ENCODE results near the gene PCDHB10. TPM values are rescaled to one million over a fixed set of nuclear protein-coding genes. Genes with fewer than 3 reads are reported as not detected.
A peak's percentile ranks its signal among the peaks of the same experiment; 100 is the strongest.
"Not testable (repeated sequence)": the region's sequence is repeated elsewhere in the genome, so short reads cannot be mapped to it uniquely, and the experiment has no call there.

Gene PCDHB10
- polyA plus RNA-seq, 3 donors: not detected

DNA sequence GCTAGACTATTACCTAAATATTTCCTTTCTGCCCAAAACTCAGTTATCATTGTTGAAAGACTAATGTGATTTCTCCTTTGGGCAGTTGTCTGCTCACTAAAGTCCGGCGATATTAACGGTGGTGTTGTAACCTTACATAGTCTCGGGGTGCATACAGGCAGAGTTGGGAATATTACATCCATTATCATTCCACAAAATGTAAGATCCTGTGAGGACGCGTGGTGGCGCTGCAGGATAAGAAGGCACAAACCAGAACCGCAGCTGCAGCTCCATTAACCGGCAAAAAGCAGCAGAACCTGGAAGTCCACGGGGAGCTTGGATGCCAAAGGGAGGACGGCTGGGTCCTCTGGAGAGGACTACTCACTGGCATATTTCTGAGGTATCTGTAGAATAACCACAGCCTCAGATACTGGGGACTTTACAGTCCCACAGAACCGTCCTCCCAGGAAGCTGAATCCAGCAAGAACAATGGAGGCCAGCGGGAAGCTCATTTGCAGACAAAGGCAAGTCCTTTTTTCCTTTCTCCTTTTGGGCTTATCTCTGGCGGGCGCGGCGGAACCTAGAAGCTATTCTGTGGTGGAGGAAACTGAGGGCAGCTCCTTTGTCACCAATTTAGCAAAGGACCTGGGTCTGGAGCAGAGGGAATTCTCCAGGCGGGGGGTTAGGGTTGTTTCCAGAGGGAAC is 21.6 kb downstream of the PCDHB10 start, which contains the start of gene PCDHB13:
TSS of gene PCDHB13 (plus strand) at position 264 of the 684 bp plus-strand sequence. CDS start at position 469, 205 bp downstream.
- Mint-ChIP-seq H3K9me3 (peaks cover 31 to 65% (median 51%) of the 10 kb centered on the region in 7 donors), H3K27me3 (ENCODE audit: low read depth in 3 of 3) (peaks cover 11 to 53% (median 40%) of the 10 kb centered on the region in 3 donors), H3K4me3 (peak within 1 kb of the TSS in 1 of 2 donors; percentile 62)
- H3K27ac Mint-ChIP-seq; H3K36me3 Mint-ChIP-seq; H3K27ac ChIP-seq (ENCODE audit: low read depth in 1 of 2, low read length in 2 of 2); H2AFZ ChIP-seq (ENCODE audit: insufficient read depth, low read depth, low read length, poor library complexity, severe bottlenecking); H3K36me3 ChIP-seq (replicated peaks in 1 of 2; ENCODE audit: control insufficient read depth in 1 of 2, insufficient read depth in 2 of 2, low read length in 2 of 2); H3K79me2 ChIP-seq (ENCODE audit: insufficient read depth, low read length); H3K4me1 ChIP-seq (ENCODE audit: control insufficient read depth in 1 of 2, insufficient read depth in 2 of 2, low read length in 2 of 2); H3K4me2 ChIP-seq (replicated peaks; ENCODE audit: extremely low read depth, low read length, poor library complexity, severe bottlenecking); H3K4me1 Mint-ChIP-seq; intact Hi-C loops (cut with micrococcal nuclease); H4K20me1 ChIP-seq (ENCODE audit: insufficient read depth, low read length); H3K9ac ChIP-seq (ENCODE audit: insufficient read depth, low read length, poor library complexity, severe bottlenecking); DNase-seq; H3K4me3 ChIP-seq (replicated peaks in 1 of 3; ENCODE audit: low read depth in 2 of 3, low read length in 3 of 3): not testable (repeated sequence)
- Histone ChIP-seq H3K9me3 (replicated peaks in 1 of 2; ENCODE audit: control insufficient read depth in 1 of 2, insufficient read depth in 1 of 2, low read length in 2 of 2) (peaks cover 38 to 67% of the 10 kb centered on the region in 2 donors), H3K27me3 (ENCODE audit: control insufficient read depth in 2 of 2, insufficient read depth in 2 of 2, low read length in 2 of 2) (peaks cover 4 to 36% of the 10 kb centered on the region in 2 donors)
- WGBS (ENCODE audit: insufficient coverage): no CpG with 5 or more reads among the region's 18 CpGs

DNA sequence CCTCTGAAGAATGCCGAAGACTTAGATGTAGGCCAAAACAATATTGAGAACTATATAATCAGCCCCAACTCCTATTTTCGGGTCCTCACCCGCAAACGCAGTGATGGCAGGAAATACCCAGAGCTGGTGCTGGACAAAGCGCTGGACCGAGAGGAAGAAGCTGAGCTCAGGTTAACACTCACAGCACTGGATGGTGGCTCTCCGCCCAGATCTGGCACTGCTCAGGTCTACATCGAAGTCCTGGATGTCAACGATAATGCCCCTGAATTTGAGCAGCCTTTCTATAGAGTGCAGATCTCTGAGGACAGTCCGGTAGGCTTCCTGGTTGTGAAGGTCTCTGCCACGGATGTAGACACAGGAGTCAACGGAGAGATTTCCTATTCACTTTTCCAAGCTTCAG is 22.4 kb downstream of the PCDHB10 start:
- Mint-ChIP-seq H3K9me3 (peaks cover 32 to 58% (median 44%) of the 10 kb centered on the region in 7 donors), H3K27me3 (ENCODE audit: low read depth in 3 of 3) (peaks cover 9 to 47% (median 40%) of the 10 kb centered on the region in 3 donors), H3K4me3 (peak overlapping the region in 1 of 2 donors; percentile 19)
- H3K4me1 ChIP-seq (ENCODE audit: control insufficient read depth in 1 of 2, insufficient read depth in 2 of 2, low read length in 2 of 2); H4K20me1 ChIP-seq (ENCODE audit: insufficient read depth, low read length); H3K4me2 ChIP-seq (replicated peaks; ENCODE audit: extremely low read depth, low read length, poor library complexity, severe bottlenecking); H3K27ac Mint-ChIP-seq; DNase-seq; H3K4me1 Mint-ChIP-seq; H3K36me3 Mint-ChIP-seq; H3K9ac ChIP-seq (ENCODE audit: insufficient read depth, low read length, poor library complexity, severe bottlenecking); H3K79me2 ChIP-seq (ENCODE audit: insufficient read depth, low read length); H2AFZ ChIP-seq (ENCODE audit: insufficient read depth, low read depth, low read length, poor library complexity, severe bottlenecking); intact Hi-C loops (cut with micrococcal nuclease); H3K27ac ChIP-seq (ENCODE audit: low read depth in 1 of 2, low read length in 2 of 2); H3K4me3 ChIP-seq (replicated peaks in 1 of 3; ENCODE audit: low read depth in 2 of 3, low read length in 3 of 3); H3K36me3 ChIP-seq (replicated peaks in 1 of 2; ENCODE audit: control insufficient read depth in 1 of 2, insufficient read depth in 2 of 2, low read length in 2 of 2): not testable (repeated sequence)
- peaks cover 32 to 63% of the 10 kb centered on the region in 2 donors for H3K9me3 ChIP-seq (replicated peaks in 1 of 2; ENCODE audit: control insufficient read depth in 1 of 2, insufficient read depth in 1 of 2, low read length in 2 of 2)
- WGBS (ENCODE audit: insufficient coverage): 76% methylated on average over 3 of the region's 12 CpGs
- peaks cover 4 to 28% of the 10 kb centered on the region in 2 donors for H3K27me3 ChIP-seq (ENCODE audit: control insufficient read depth in 2 of 2, insufficient read depth in 2 of 2, low read length in 2 of 2)

DNA sequence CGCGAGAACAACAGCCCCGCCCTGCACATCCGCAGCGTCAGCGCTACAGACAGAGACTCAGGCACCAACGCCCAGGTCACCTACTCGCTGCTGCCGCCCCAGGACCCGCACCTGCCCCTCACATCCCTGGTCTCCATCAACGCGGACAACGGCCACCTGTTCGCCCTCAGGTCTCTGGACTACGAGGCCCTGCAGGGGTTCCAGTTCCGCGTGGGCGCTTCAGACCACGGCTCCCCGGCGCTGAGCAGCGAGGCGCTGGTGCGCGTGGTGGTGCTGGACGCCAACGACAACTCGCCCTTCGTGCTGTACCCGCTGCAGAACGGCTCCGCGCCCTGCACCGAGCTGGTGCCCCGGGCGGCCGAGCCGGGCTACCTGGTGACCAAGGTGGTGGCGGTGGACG is 23.4 kb downstream of the PCDHB10 start:
- H4K20me1 ChIP-seq (ENCODE audit: insufficient read depth, low read length); DNase-seq; H2AFZ ChIP-seq (ENCODE audit: insufficient read depth, low read depth, low read length, poor library complexity, severe bottlenecking); H3K9ac ChIP-seq (ENCODE audit: insufficient read depth, low read length, poor library complexity, severe bottlenecking); intact Hi-C loops (cut with micrococcal nuclease); H3K4me3 Mint-ChIP-seq; H3K36me3 Mint-ChIP-seq; H3K79me2 ChIP-seq (ENCODE audit: insufficient read depth, low read length); H3K27ac ChIP-seq (ENCODE audit: low read depth in 1 of 2, low read length in 2 of 2); H3K4me1 ChIP-seq (ENCODE audit: control insufficient read depth in 1 of 2, insufficient read depth in 2 of 2, low read length in 2 of 2); H3K36me3 ChIP-seq (replicated peaks in 1 of 2; ENCODE audit: control insufficient read depth in 1 of 2, insufficient read depth in 2 of 2, low read length in 2 of 2); H3K4me3 ChIP-seq (replicated peaks in 1 of 3; ENCODE audit: low read depth in 2 of 3, low read length in 3 of 3); H3K4me1 Mint-ChIP-seq; H3K4me2 ChIP-seq (replicated peaks; ENCODE audit: extremely low read depth, low read length, poor library complexity, severe bottlenecking); H3K27ac Mint-ChIP-seq: not testable (repeated sequence)
- Mint-ChIP-seq H3K9me3 (peaks cover 29 to 52% (median 38%) of the 10 kb centered on the region in 7 donors), H3K27me3 (ENCODE audit: low read depth in 3 of 3) (peaks cover 11 to 38% (median 34%) of the 10 kb centered on the region in 3 donors)
- peaks cover 4 to 20% of the 10 kb centered on the region in 2 donors for H3K27me3 ChIP-seq (ENCODE audit: control insufficient read depth in 2 of 2, insufficient read depth in 2 of 2, low read length in 2 of 2)
- whole genome bisulfite sequencing (ENCODE audit: insufficient coverage): 34% methylated on average over 20 of the region's 40 CpGs
- peaks cover 24 to 59% of the 10 kb centered on the region in 2 donors for H3K9me3 ChIP-seq (replicated peaks in 1 of 2; ENCODE audit: control insufficient read depth in 1 of 2, insufficient read depth in 1 of 2, low read length in 2 of 2)

DNA sequence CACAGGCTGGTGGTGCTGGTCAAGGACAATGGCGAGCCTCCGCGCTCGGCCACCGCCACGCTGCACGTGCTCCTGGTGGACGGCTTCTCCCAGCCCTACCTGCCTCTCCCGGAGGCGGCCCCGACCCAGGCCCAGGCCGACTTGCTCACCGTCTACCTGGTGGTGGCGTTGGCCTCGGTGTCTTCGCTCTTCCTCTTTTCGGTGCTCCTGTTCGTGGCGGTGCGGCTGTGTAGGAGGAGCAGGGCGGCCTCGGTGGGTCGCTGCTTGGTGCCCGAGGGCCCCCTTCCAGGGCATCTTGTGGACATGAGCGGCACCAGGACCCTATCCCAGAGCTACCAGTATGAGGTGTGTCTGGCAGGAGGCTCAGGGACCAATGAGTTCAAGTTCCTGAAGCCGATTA is 23.9 kb downstream of the PCDHB10 start:
- H3K4me3 Mint-ChIP-seq; H2AFZ ChIP-seq (ENCODE audit: insufficient read depth, low read depth, low read length, poor library complexity, severe bottlenecking); H3K4me2 ChIP-seq (replicated peaks; ENCODE audit: extremely low read depth, low read length, poor library complexity, severe bottlenecking); intact Hi-C loops (cut with micrococcal nuclease); DNase-seq; H4K20me1 ChIP-seq (ENCODE audit: insufficient read depth, low read length); H3K4me1 Mint-ChIP-seq; H3K27ac ChIP-seq (ENCODE audit: low read depth in 1 of 2, low read length in 2 of 2); H3K4me1 ChIP-seq (ENCODE audit: control insufficient read depth in 1 of 2, insufficient read depth in 2 of 2, low read length in 2 of 2); H3K36me3 Mint-ChIP-seq; H3K9ac ChIP-seq (ENCODE audit: insufficient read depth, low read length, poor library complexity, severe bottlenecking); H3K27ac Mint-ChIP-seq; H3K36me3 ChIP-seq (replicated peaks in 1 of 2; ENCODE audit: control insufficient read depth in 1 of 2, insufficient read depth in 2 of 2, low read length in 2 of 2); H3K79me2 ChIP-seq (ENCODE audit: insufficient read depth, low read length); H3K4me3 ChIP-seq (replicated peaks in 1 of 3; ENCODE audit: low read depth in 2 of 3, low read length in 3 of 3): not testable (repeated sequence)
- Mint-ChIP-seq H3K9me3 (peaks cover 26 to 49% (median 35%) of the 10 kb centered on the region in 7 donors), H3K27me3 (ENCODE audit: low read depth in 3 of 3) (peaks cover 9 to 36% (median 32%) of the 10 kb centered on the region in 3 donors)
- WGBS (ENCODE audit: insufficient coverage): 35% methylated on average over 4 of the region's 26 CpGs
- Histone ChIP-seq H3K9me3 (replicated peaks in 1 of 2; ENCODE audit: control insufficient read depth in 1 of 2, insufficient read depth in 1 of 2, low read length in 2 of 2) (peaks cover 21 to 56% of the 10 kb centered on the region in 2 donors), H3K27me3 (ENCODE audit: control insufficient read depth in 2 of 2, insufficient read depth in 2 of 2, low read length in 2 of 2) (peaks cover 3 to 19% of the 10 kb centered on the region in 2 donors)
